K562 (cell line): ENCODE measurements around the gene TBXA2R. TPM values are rescaled to one million over a fixed set of nuclear protein-coding genes. Genes with fewer than 3 reads are reported as not detected.

Source experiments
- BACH1 ChIP-seq: fragments of 200-800 bp; sonication (Bioruptor generic); IDR thresholded peaks from 2 replicates; pipeline ENCODE4 v1.6.1; 2016; ENCODE audit warnings: missing genetic modification characterization, missing compliant biosample characterization
- FIP1L1 ChIP-seq: fragments of 200-400 bp; formaldehyde crosslinking; IDR thresholded peaks from 2 replicates; pipeline ENCODE4 v1.6.1; 2018; ENCODE audit warnings: mild to moderate bottlenecking, low read depth, low read length; ENCODE audit not compliant: poor library complexity, severe bottlenecking
- KDM1A ChIP-seq, 2 experiments: fragments of 450-650 bp; IDR thresholded peaks; 2 replicates each; pipeline ENCODE4 v1.6.1; 2016; ENCODE audit warnings: mild to moderate bottlenecking in 2 of 2
- MBD2 ChIP-seq: sonication (generic); IDR thresholded peaks from 2 replicates; pipeline ENCODE4 v1.6.1; 2016; ENCODE audit warnings: low read depth, borderline replicate concordance
- MTA1 ChIP-seq: fragments of 450-650 bp; IDR thresholded peaks from 2 replicates; pipeline ENCODE4 v1.6.1; 2017; ENCODE audit warnings: borderline replicate concordance
- PHB ChIP-seq: fragments of 250-450 bp; sonication (Bioruptor Pico); IDR thresholded peaks from 2 replicates; pipeline ENCODE4 v1.5.0; 2021
- PML ChIP-seq: IDR thresholded peaks from 2 replicates; pipeline ENCODE4 v1.6.1; 2012; ENCODE audit warnings: low read length, inconsistent platforms
- SP1 ChIP-seq: sonication (generic); formaldehyde crosslinking; IDR thresholded peaks from 2 replicates; pipeline ENCODE4 v1.8.1; 2022; ENCODE audit warnings: mild to moderate bottlenecking, missing genetic modification reagents
- XRCC5 ChIP-seq: fragments of 200-400 bp; formaldehyde crosslinking; IDR thresholded peaks from 2 replicates; pipeline ENCODE4 v1.6.1; 2017; ENCODE audit warnings: low read depth, mild to moderate bottlenecking, low read length
- ZBTB1 ChIP-seq: sonication (generic); formaldehyde crosslinking; IDR thresholded peaks from 2 replicates; pipeline ENCODE4 v1.8.1; 2023; ENCODE audit warnings: missing genetic modification reagents, low read depth, mild to moderate bottlenecking, borderline replicate concordance
- ZNF561 ChIP-seq: fragments of 450-650 bp; formaldehyde crosslinking; conservative IDR thresholded peaks from 2 replicates; pipeline ENCODE4 v1.4.0; 2020; ENCODE audit warnings: mild to moderate bottlenecking, moderate library complexity
- polyA plus RNA-seq, 8 experiments: library from polyadenylated mRNA; depleted of rRNA in 4 of 8; stranded (reverse) in 5 of 8; unstranded in 3 of 8; fragments of >200 nt; fragmentation: Nextera tagmentation in 2 of 8; fragmentation: Illumina TruSeq in 1 of 8; extraction: Ambion mirVana in 2 of 8; extraction: Trizol in 1 of 8; gene quantifications; 2 replicates each; pipeline versions ENCODE4 v1.2.1 to v1.2.3, GENCODE V29; 2011 to 2014; ENCODE audit warnings: inconsistent platforms in 1 of 8, missing spikeins in 1 of 8
- total RNA-seq, 7 experiments: library from RNA; depleted of rRNA in 6 of 7; stranded (reverse); fragments of >200 nt in 6 of 7; fragmentation: Illumina TruSeq in 2 of 7; extraction: Trizol in 2 of 7; gene quantifications; 2 replicates each; pipeline versions ENCODE4 v1.2.1 to v1.2.3, GENCODE V29; 2011 to 2021; ENCODE audit warnings: low replicate concordance in 1 of 7
- TF ChIP-seq, protein P1 (sequence below): fragments of 450-650 bp; IDR thresholded peaks from 2 replicates; pipeline ENCODE4 v1.6.1; 2016; ENCODE audit warnings: mild to moderate bottlenecking, moderate library complexity
- TF ChIP-seq, protein P2 (sequence below), 3 experiments: IDR thresholded peaks in 2 of 3; conservative IDR thresholded peaks in 1 of 3; 2 replicates each; pipeline ENCODE4 v1.5.1; 2011 to 2012; ENCODE audit warnings: low read length in 3 of 3, mild to moderate bottlenecking in 3 of 3, control low read depth in 2 of 3, improper control_type of control experiment in 1 of 3, inconsistent platforms in 1 of 3, low read depth in 1 of 3, mixed read lengths in 1 of 3, moderate library complexity in 1 of 3; ENCODE audit not compliant: insufficient read depth in 2 of 3
- TF ChIP-seq, protein P3 (sequence below): fragments of 450-650 bp; IDR thresholded peaks from 2 replicates; pipeline ENCODE4 v1.6.1; 2016; ENCODE audit warnings: missing biosample characterization, missing genetic modification characterization

TBXA2R gene
- total and polyA plus RNA-seq, 9 of the 15 experiments (the other 6 are each of a cell fraction or from before 2014, with no cell fraction given): 1.5 to 24.0 (median 2.8) TPM

DNA sequence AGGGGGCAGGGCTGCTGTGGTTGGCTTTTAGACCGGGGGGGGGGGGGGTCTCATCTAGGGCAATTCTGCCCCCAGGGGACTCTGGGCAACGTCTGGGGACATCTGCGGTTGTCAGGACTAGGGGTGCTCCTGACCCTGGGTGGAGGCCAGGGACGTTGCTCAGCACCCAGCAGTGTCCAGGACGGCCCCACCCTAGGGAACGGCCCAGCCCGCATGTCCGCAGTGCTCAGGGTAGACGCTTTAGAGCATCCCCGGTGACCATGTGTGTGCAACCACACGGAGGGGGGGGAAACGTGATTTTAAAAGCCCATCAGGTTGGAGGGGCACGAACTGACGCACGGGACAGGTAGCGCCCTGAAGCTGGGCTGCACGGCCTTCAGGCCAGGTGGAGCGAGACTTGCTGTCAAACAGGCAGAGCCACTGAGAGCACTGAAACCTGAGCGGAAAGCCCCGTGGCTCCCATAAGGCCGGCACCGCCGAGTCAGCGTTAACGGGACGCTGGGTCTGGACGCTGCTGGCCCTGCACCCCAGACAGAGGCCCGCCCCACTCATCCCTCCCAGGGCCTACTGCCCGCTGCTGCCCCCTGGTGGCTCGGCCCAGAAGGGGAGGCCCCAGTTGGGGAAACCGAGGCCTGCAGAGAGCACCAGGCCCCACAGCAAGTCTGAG is 11.6 kb upstream of the TBXA2R start (continued):
- TF ChIP-seq, protein P1, sequence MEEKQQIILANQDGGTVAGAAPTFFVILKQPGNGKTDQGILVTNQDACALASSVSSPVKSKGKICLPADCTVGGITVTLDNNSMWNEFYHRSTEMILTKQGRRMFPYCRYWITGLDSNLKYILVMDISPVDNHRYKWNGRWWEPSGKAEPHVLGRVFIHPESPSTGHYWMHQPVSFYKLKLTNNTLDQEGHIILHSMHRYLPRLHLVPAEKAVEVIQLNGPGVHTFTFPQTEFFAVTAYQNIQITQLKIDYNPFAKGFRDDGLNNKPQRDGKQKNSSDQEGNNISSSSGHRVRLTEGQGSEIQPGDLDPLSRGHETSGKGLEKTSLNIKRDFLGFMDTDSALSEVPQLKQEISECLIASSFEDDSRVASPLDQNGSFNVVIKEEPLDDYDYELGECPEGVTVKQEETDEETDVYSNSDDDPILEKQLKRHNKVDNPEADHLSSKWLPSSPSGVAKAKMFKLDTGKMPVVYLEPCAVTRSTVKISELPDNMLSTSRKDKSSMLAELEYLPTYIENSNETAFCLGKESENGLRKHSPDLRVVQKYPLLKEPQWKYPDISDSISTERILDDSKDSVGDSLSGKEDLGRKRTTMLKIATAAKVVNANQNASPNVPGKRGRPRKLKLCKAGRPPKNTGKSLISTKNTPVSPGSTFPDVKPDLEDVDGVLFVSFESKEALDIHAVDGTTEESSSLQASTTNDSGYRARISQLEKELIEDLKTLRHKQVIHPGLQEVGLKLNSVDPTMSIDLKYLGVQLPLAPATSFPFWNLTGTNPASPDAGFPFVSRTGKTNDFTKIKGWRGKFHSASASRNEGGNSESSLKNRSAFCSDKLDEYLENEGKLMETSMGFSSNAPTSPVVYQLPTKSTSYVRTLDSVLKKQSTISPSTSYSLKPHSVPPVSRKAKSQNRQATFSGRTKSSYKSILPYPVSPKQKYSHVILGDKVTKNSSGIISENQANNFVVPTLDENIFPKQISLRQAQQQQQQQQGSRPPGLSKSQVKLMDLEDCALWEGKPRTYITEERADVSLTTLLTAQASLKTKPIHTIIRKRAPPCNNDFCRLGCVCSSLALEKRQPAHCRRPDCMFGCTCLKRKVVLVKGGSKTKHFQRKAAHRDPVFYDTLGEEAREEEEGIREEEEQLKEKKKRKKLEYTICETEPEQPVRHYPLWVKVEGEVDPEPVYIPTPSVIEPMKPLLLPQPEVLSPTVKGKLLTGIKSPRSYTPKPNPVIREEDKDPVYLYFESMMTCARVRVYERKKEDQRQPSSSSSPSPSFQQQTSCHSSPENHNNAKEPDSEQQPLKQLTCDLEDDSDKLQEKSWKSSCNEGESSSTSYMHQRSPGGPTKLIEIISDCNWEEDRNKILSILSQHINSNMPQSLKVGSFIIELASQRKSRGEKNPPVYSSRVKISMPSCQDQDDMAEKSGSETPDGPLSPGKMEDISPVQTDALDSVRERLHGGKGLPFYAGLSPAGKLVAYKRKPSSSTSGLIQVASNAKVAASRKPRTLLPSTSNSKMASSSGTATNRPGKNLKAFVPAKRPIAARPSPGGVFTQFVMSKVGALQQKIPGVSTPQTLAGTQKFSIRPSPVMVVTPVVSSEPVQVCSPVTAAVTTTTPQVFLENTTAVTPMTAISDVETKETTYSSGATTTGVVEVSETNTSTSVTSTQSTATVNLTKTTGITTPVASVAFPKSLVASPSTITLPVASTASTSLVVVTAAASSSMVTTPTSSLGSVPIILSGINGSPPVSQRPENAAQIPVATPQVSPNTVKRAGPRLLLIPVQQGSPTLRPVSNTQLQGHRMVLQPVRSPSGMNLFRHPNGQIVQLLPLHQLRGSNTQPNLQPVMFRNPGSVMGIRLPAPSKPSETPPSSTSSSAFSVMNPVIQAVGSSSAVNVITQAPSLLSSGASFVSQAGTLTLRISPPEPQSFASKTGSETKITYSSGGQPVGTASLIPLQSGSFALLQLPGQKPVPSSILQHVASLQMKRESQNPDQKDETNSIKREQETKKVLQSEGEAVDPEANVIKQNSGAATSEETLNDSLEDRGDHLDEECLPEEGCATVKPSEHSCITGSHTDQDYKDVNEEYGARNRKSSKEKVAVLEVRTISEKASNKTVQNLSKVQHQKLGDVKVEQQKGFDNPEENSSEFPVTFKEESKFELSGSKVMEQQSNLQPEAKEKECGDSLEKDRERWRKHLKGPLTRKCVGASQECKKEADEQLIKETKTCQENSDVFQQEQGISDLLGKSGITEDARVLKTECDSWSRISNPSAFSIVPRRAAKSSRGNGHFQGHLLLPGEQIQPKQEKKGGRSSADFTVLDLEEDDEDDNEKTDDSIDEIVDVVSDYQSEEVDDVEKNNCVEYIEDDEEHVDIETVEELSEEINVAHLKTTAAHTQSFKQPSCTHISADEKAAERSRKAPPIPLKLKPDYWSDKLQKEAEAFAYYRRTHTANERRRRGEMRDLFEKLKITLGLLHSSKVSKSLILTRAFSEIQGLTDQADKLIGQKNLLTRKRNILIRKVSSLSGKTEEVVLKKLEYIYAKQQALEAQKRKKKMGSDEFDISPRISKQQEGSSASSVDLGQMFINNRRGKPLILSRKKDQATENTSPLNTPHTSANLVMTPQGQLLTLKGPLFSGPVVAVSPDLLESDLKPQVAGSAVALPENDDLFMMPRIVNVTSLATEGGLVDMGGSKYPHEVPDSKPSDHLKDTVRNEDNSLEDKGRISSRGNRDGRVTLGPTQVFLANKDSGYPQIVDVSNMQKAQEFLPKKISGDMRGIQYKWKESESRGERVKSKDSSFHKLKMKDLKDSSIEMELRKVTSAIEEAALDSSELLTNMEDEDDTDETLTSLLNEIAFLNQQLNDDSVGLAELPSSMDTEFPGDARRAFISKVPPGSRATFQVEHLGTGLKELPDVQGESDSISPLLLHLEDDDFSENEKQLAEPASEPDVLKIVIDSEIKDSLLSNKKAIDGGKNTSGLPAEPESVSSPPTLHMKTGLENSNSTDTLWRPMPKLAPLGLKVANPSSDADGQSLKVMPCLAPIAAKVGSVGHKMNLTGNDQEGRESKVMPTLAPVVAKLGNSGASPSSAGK: no peak
- TF ChIP-seq, protein P2, sequence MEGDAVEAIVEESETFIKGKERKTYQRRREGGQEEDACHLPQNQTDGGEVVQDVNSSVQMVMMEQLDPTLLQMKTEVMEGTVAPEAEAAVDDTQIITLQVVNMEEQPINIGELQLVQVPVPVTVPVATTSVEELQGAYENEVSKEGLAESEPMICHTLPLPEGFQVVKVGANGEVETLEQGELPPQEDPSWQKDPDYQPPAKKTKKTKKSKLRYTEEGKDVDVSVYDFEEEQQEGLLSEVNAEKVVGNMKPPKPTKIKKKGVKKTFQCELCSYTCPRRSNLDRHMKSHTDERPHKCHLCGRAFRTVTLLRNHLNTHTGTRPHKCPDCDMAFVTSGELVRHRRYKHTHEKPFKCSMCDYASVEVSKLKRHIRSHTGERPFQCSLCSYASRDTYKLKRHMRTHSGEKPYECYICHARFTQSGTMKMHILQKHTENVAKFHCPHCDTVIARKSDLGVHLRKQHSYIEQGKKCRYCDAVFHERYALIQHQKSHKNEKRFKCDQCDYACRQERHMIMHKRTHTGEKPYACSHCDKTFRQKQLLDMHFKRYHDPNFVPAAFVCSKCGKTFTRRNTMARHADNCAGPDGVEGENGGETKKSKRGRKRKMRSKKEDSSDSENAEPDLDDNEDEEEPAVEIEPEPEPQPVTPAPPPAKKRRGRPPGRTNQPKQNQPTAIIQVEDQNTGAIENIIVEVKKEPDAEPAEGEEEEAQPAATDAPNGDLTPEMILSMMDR (IDR thresholded peaks at IDR 0.05 in 2 of 3, conservative IDR thresholded peaks at IDR 0.05 in 1 of 3; ENCODE audit: insufficient read depth in 2 of 3, low read depth in 1 of 3, low read length in 3 of 3): peak; percentile 87 to 95 (median 91)
- TF ChIP-seq XRCC5 (peak; percentile 61; the same call in 1 of the 2 replicates), ZNF561 (CRISPR knock-in tag) (no peak), PML (no peak), MTA1 (no peak), KDM1A (IDR thresholded peaks at IDR 0.05) (no peak), SP1 (CRISPR knock-in tag) (peak; percentile 54; the same call in 1 of the 2 replicates), BACH1 (no peak), ZBTB1 (no peak), PHB (CRISPR knock-in tag) (no peak), MBD2 (no peak; the same call in 1 of the 2 replicates), FIP1L1 (peak; percentile 58)
- TF ChIP-seq, protein P3, sequence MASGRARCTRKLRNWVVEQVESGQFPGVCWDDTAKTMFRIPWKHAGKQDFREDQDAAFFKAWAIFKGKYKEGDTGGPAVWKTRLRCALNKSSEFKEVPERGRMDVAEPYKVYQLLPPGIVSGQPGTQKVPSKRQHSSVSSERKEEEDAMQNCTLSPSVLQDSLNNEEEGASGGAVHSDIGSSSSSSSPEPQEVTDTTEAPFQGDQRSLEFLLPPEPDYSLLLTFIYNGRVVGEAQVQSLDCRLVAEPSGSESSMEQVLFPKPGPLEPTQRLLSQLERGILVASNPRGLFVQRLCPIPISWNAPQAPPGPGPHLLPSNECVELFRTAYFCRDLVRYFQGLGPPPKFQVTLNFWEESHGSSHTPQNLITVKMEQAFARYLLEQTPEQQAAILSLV (tag): no peak
